Endothelial cell of umbilical vein (primary cell): ENCODE results near the gene DOP1A. TPM values are rescaled to one million over a fixed set of nuclear protein-coding genes. Genes with fewer than 3 reads are reported as not detected.

Experiments used
- BruUV-seq: library from RNA; stranded (reverse); fragments of 400-500 nt; replicated peaks from 2 replicates; lab custom pipeline; 2021; lab: Mats Ljungman, UMichigan
- CTCF ChIA-PET: fragments of 300-600, 350-600 bp; sonication (Branson Sonifier 250); formaldehyde crosslinking; loops from one replicate; lab custom pipeline; 2021; ENCODE audit warnings: antibody characterized with exemption, inconsistent platforms; lab: Charles Lee
- POLR2A ChIA-PET: fragments of 300-600, 350-600 bp; sonication (Branson Sonifier 250); formaldehyde crosslinking; loops from one replicate; lab custom pipeline; 2021; ENCODE audit warnings: antibody characterized with exemption, inconsistent platforms; lab: Charles Lee
- DNase-seq: peaks from one replicate; pipeline ENCODE4 v3.0.0-alpha.2; 2011; ENCODE audit warnings: low read depth, low spot score
- FAIRE-seq: peaks from 2 replicates; lab custom pipeline; 2011; peaks lifted over from hg19 to GRCh38; lab: Jason Lieb, UNC
- H2AFZ ChIP-seq: 2 replicates; pipeline ENCODE4 v1.6.0; 2012; ENCODE audit warnings: low read depth, low read length, control low read depth, inconsistent platforms
- H3K27ac ChIP-seq: 2 replicates; pipeline ENCODE4 v1.5.1; 2011; ENCODE audit warnings: low read depth, mild to moderate bottlenecking, control low read depth, low read length, moderate library complexity; ENCODE audit not compliant: insufficient read depth
- H3K27me3 ChIP-seq, 2 experiments: 2 replicates each; pipeline versions ENCODE4 v1.6.0 to v1.6.1; 2011; ENCODE audit warnings: low read length in 2 of 2, mixed read lengths in 1 of 2; ENCODE audit not compliant: control insufficient read depth in 2 of 2, insufficient read depth in 2 of 2
- H3K36me3 ChIP-seq, 2 experiments: 2 replicates in 1 of 2; 3 replicates in 1 of 2; pipeline ENCODE4 v1.5.1; 2011; ENCODE audit warnings: low read length in 2 of 2, mild to moderate bottlenecking in 1 of 2, moderate library complexity in 1 of 2; ENCODE audit not compliant: control insufficient read depth in 2 of 2, insufficient read depth in 2 of 2; ENCODE audit errors: extremely low read depth in 1 of 2
- H3K4me1 ChIP-seq: 3 replicates; pipeline ENCODE4 v1.5.1; 2011; ENCODE audit warnings: mild to moderate bottlenecking, low read length; ENCODE audit not compliant: control insufficient read depth, insufficient read depth; ENCODE audit errors: extremely low read depth
- H3K4me2 ChIP-seq: 2 replicates; pipeline ENCODE4 v1.6.1; 2011; ENCODE audit warnings: low read length, control low read depth, mixed read lengths; ENCODE audit not compliant: insufficient read depth
- H3K4me3 ChIP-seq, 3 experiments: fragments of 200-600 bp in 1 of 3; sonication (generic), shearing (Covaris generic) in 1 of 3; replicated peaks in 1 of 3; 2 replicates each; pipeline ENCODE4 v1.5.1; 2011 to 2016; ENCODE audit warnings: control low read depth in 3 of 3, low read length in 3 of 3, mild to moderate bottlenecking in 2 of 3, inconsistent platforms in 1 of 3, low read depth in 1 of 3, moderate library complexity in 1 of 3; ENCODE audit not compliant: insufficient read depth in 1 of 3
- H3K79me2 ChIP-seq: 2 replicates; pipeline ENCODE4 v1.6.0; 2012; ENCODE audit warnings: low read length, inconsistent platforms; ENCODE audit not compliant: control insufficient read depth, insufficient read depth
- H3K9ac ChIP-seq: replicated peaks from 2 replicates; pipeline ENCODE3; 2011; ENCODE audit warnings: low read length, control low read depth; ENCODE audit not compliant: insufficient read depth; ENCODE audit errors: extremely low read depth
- H3K9me1 ChIP-seq: replicated peaks from 3 replicates; pipeline ENCODE4 v1.6.0; 2011; ENCODE audit warnings: mild to moderate bottlenecking, low read length; ENCODE audit not compliant: control insufficient read depth, insufficient read depth; ENCODE audit errors: extremely low read depth
- H3K9me3 ChIP-seq: replicated peaks from 2 replicates; pipeline ENCODE4 v1.5.1; 2012; ENCODE audit warnings: low read length, inconsistent platforms; ENCODE audit not compliant: control insufficient read depth, insufficient read depth
- H4K20me1 ChIP-seq: replicated peaks from 2 replicates; pipeline ENCODE3; 2011; ENCODE audit warnings: mild to moderate bottlenecking, low read length; ENCODE audit not compliant: control insufficient read depth, insufficient read depth; ENCODE audit errors: extremely low read depth
- EZH2 ChIP-seq: IDR thresholded peaks from 2 replicates; pipeline ENCODE4 v1.6.1; 2012; ENCODE audit warnings: borderline replicate concordance, low read depth, mild to moderate bottlenecking, moderate library complexity, low read length, inconsistent platforms; ENCODE audit not compliant: severe bottlenecking
- FOS ChIP-seq: IDR thresholded peaks from 2 replicates; pipeline ENCODE4 v1.6.1; 2011; ENCODE audit warnings: mild to moderate bottlenecking, low read length, moderate library complexity, borderline replicate concordance; ENCODE audit not compliant: insufficient read depth
- GATA2 ChIP-seq: IDR thresholded peaks from 2 replicates; pipeline ENCODE4 v1.7.0; 2011; ENCODE audit warnings: low read depth, mild to moderate bottlenecking, moderate library complexity, mixed read lengths, low read length; ENCODE audit not compliant: insufficient read length, insufficient read depth
- JUN ChIP-seq: IDR thresholded peaks from 2 replicates; pipeline ENCODE4 v1.6.1; 2011; ENCODE audit warnings: borderline replicate concordance, low read depth; ENCODE audit not compliant: insufficient read length, insufficient read depth
- MYC ChIP-seq: IDR thresholded peaks from one replicate; pipeline ENCODE4 v1.6.1; 2011; ENCODE audit warnings: mild to moderate bottlenecking, low read depth, low read length
- POLR2A ChIP-seq: IDR thresholded peaks from 2 replicates; pipeline ENCODE4 v1.6.1; 2012; ENCODE audit warnings: low read depth, mild to moderate bottlenecking, control low read depth, low read length
- POLR2AphosphoS5 ChIP-seq: IDR thresholded peaks from 2 replicates; pipeline ENCODE4 v1.6.1; 2012; ENCODE audit warnings: low read depth, mild to moderate bottlenecking, control low read depth, low read length, moderate library complexity; ENCODE audit not compliant: insufficient read depth
- dilution Hi-C: fragments of 300-500 bp; cut with MboI; formaldehyde crosslinking; loops from one replicate; pipeline ENCODE4 v1.15.0; 2019; ENCODE audit warnings: low sequenced_read_pairs; ENCODE audit not compliant: extremely low pct_ligation_motif_present
- intact Hi-C: fragments of 100-400 bp; cut with micrococcal nuclease; formaldehyde crosslinking; loops from one replicate; pipeline ENCODE4 v1.10.0; 2022
- polyA plus RNA-seq, 4 experiments: library from polyadenylated mRNA; depleted of rRNA in 3 of 4; stranded (reverse) in 3 of 4; unstranded in 1 of 4; fragments of >200 nt; gene quantifications; 2 replicates each; pipeline versions ENCODE4 v1.2.1 to v1.2.3, GENCODE V29; 2011 to 2012; ENCODE audit warnings: missing spikeins in 1 of 4
- total RNA-seq: library from RNA; stranded (reverse); gene quantifications from 2 replicates; pipeline ENCODE4 v1.2.3, GENCODE V29; 2021
- TF ChIP-seq, protein P1 (sequence below), 2 donors: IDR thresholded peaks; 1 replicate in 1 of 2; 2 replicates in 1 of 2; pipeline ENCODE4 v1.5.1; 2011; ENCODE audit warnings: low read length in 2 of 2, mild to moderate bottlenecking in 2 of 2, moderate library complexity in 2 of 2, control low read depth in 1 of 2, inconsistent platforms in 1 of 2, low read depth in 1 of 2; ENCODE audit not compliant: insufficient read depth in 1 of 2; ENCODE audit errors: extremely low read depth in 1 of 2
- TF ChIP-seq, protein P2 (sequence below): IDR thresholded peaks from 2 replicates; pipeline ENCODE4 v1.6.1; 2011; ENCODE audit not compliant: insufficient read depth, insufficient read length

DOP1A gene
- total and polyA plus RNA-seq, 2 donors (not counting 3 experiments of a cell fraction or from before 2014, with no cell fraction given), result 6.3 to 12.3 TPM

DNA sequence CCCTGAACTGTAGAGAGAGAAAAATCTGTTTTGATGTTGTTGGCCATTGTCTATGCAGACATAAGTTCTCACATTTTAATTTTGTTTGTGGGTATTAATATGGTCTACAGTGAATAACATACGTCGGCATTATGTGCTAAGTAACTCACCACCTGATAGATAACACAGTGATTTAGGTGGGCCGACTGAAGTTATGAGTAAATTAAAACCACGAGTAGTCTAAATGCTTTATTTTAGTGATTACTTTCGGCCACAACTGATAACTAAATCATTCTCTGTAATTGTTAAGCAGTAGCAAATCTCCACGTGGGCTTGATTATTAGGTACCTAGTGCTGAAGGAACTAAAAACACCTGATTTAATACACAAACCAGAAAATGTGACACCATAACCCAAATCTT, 1.1 kb downstream of the DOP1A start:
- Histone ChIP-seq H3K79me2 (peaks cover 3% of the 10 kb centered on the region), H3K9me3 (no peaks in the 10 kb centered on the region), H3K36me3 (no peaks in the 10 kb centered on the region), H2AFZ (peak overlapping the region; percentile 97), H3K27me3 (no peaks in the 10 kb centered on the region), H3K4me1 (peaks cover 28% of the 10 kb centered on the region), H3K9me1 (no peaks in the 10 kb centered on the region), H4K20me1 (no peaks in the 10 kb centered on the region), H3K4me3 (peak overlapping the region in 2 of 3 experiments; percentile 74 to 91), H3K4me2 (peak overlapping the region; percentile 92), H3K9ac (peak overlapping the region; percentile 75), H3K27ac (no peak overlapping the region)
- DNase-seq, result no peak
- TSS peak; percentile 24 for BruUV-seq
- no peak for TF ChIP-seq EZH2
- no peak for TF ChIP-seq MYC
- no peak for TF ChIP-seq POLR2AphosphoS5
- TF ChIP-seq JUN, result no peak
- TF ChIP-seq POLR2A, result no peak
- TF ChIP-seq, protein P1, sequence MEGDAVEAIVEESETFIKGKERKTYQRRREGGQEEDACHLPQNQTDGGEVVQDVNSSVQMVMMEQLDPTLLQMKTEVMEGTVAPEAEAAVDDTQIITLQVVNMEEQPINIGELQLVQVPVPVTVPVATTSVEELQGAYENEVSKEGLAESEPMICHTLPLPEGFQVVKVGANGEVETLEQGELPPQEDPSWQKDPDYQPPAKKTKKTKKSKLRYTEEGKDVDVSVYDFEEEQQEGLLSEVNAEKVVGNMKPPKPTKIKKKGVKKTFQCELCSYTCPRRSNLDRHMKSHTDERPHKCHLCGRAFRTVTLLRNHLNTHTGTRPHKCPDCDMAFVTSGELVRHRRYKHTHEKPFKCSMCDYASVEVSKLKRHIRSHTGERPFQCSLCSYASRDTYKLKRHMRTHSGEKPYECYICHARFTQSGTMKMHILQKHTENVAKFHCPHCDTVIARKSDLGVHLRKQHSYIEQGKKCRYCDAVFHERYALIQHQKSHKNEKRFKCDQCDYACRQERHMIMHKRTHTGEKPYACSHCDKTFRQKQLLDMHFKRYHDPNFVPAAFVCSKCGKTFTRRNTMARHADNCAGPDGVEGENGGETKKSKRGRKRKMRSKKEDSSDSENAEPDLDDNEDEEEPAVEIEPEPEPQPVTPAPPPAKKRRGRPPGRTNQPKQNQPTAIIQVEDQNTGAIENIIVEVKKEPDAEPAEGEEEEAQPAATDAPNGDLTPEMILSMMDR (IDR thresholded peaks at IDR 0.05; ENCODE audit: extremely low read depth in 1 of 2, insufficient read depth in 1 of 2, low read depth in 1 of 2, low read length in 2 of 2), result no peak
- TF ChIP-seq FOS, result no peak
- TF ChIP-seq, protein P2, sequence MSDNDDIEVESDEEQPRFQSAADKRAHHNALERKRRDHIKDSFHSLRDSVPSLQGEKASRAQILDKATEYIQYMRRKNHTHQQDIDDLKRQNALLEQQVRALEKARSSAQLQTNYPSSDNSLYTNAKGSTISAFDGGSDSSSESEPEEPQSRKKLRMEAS, result no peak
- no peak for TF ChIP-seq GATA2
- intact Hi-C loops, result loop anchor here (5.0 kb wide), 2 partner anchors 364 to 469 kb away; partner anchors contain the start of gene ME1
- dilution Hi-C loops, result no loop called here
- FAIRE-seq, result no peak
- ChIA-PET CTCF (interaction anchor here (1.4 to 9.7 kb wide), 8 partner anchors 10 to 451 kb away, joined by 4 to 431 read pairs (median 16); partner anchors contain the start of gene PRSS35), POLR2A (no interaction called here)
